ENCODE results near the gene ZSWIM3. TPM values are rescaled to one million over a fixed set of nuclear protein-coding genes. Genes with fewer than 3 reads are reported as not detected.
A peak's percentile ranks its signal among the peaks of the same experiment; 100 is the strongest.

Gene ZSWIM3
- total and polyA plus RNA-seq, 2 of the 13 experiments (the other 11 are each of a cell fraction or from before 2014, with no cell fraction given): 5.2 to 5.8 TPM

DNA sequence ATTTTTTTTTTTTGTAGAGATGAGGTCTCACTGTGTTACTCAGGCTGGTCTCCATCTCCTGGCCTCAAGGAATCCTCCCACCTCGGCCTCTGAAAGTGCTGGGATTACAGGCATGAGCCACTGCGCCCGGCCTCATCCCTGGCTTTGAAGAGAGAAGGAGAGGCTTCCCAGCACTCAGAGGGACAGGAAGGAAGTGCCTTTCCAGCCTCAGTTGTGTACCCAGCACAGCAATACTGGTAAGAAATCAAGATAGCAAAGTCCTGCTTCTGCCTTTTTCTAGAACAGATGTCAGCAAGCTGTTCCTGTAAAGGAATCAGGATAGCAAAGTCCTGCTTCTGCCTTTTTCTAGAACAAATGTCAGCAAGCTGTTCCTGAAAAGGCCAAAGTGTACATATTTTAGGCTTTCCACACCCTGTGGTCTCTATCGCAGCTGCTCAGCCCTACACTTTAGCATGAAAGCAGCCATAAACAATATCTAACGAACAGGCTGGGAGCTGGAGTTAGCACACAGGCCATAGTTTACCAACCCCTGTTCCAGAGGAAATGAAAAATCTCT is 60.8 kb downstream of the ZSWIM3 start (continued):
- peak; percentile 30 for TF ChIP-seq IKZF4 (CRISPR knock-in tag; IDR thresholded peaks at IDR 0.05; ENCODE audit: borderline replicate concordance, low read depth, not compliant biosample characterization)
- TF ChIP-seq, protein P1, sequence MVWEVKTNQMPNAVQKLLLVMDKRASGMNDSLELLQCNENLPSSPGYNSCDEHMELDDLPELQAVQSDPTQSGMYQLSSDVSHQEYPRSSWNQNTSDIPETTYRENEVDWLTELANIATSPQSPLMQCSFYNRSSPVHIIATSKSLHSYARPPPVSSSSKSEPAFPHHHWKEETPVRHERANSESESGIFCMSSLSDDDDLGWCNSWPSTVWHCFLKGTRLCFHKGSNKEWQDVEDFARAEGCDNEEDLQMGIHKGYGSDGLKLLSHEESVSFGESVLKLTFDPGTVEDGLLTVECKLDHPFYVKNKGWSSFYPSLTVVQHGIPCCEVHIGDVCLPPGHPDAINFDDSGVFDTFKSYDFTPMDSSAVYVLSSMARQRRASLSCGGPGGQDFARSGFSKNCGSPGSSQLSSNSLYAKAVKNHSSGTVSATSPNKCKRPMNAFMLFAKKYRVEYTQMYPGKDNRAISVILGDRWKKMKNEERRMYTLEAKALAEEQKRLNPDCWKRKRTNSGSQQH (CRISPR knock-in tag; IDR thresholded peaks at IDR 0.05; ENCODE audit: low read depth): 0 out of 2 replicates have a peak, but pooled peaks have one; percentile 29
- TF ChIP-seq GATAD2A (CRISPR knock-in tag; IDR thresholded peaks at IDR 0.05): peak; percentile 49
- TF ChIP-seq, protein P2, sequence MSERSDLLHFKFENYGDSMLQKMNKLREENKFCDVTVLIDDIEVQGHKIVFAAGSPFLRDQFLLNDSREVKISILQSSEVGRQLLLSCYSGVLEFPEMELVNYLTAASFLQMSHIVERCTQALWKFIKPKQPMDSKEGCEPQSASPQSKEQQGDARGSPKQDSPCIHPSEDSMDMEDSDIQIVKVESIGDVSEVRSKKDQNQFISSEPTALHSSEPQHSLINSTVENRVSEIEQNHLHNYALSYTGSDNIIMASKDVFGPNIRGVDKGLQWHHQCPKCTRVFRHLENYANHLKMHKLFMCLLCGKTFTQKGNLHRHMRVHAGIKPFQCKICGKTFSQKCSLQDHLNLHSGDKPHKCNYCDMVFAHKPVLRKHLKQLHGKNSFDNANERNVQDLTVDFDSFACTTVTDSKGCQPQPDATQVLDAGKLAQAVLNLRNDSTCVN (CRISPR knock-in tag; IDR thresholded peaks at IDR 0.05; ENCODE audit: borderline replicate concordance): peak; percentile 100
- TF ChIP-seq, protein P3, sequence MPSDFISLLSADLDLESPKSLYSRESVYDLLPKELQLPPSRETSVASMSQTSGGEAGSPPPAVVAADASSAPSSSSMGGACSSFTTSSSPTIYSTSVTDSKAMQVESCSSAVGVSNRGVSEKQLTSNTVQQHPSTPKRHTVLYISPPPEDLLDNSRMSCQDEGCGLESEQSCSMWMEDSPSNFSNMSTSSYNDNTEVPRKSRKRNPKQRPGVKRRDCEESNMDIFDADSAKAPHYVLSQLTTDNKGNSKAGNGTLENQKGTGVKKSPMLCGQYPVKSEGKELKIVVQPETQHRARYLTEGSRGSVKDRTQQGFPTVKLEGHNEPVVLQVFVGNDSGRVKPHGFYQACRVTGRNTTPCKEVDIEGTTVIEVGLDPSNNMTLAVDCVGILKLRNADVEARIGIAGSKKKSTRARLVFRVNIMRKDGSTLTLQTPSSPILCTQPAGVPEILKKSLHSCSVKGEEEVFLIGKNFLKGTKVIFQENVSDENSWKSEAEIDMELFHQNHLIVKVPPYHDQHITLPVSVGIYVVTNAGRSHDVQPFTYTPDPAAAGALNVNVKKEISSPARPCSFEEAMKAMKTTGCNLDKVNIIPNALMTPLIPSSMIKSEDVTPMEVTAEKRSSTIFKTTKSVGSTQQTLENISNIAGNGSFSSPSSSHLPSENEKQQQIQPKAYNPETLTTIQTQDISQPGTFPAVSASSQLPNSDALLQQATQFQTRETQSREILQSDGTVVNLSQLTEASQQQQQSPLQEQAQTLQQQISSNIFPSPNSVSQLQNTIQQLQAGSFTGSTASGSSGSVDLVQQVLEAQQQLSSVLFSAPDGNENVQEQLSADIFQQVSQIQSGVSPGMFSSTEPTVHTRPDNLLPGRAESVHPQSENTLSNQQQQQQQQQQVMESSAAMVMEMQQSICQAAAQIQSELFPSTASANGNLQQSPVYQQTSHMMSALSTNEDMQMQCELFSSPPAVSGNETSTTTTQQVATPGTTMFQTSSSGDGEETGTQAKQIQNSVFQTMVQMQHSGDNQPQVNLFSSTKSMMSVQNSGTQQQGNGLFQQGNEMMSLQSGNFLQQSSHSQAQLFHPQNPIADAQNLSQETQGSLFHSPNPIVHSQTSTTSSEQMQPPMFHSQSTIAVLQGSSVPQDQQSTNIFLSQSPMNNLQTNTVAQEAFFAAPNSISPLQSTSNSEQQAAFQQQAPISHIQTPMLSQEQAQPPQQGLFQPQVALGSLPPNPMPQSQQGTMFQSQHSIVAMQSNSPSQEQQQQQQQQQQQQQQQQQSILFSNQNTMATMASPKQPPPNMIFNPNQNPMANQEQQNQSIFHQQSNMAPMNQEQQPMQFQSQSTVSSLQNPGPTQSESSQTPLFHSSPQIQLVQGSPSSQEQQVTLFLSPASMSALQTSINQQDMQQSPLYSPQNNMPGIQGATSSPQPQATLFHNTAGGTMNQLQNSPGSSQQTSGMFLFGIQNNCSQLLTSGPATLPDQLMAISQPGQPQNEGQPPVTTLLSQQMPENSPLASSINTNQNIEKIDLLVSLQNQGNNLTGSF (CRISPR knock-in tag; IDR thresholded peaks at IDR 0.05): 0 out of 2 replicates have a peak, but pooled peaks have one; percentile 55
- TF ChIP-seq NCOA1 (CRISPR knock-in tag; IDR thresholded peaks at IDR 0.05): 0 out of 2 replicates have a peak, but pooled peaks have one; percentile 21
- no peak for TF ChIP-seq ZC3H4 (CRISPR knock-in tag; IDR thresholded peaks at IDR 0.05; ENCODE audit: borderline replicate concordance)
- TF ChIP-seq MED1 (CRISPR knock-in tag; IDR thresholded peaks at IDR 0.05): peak; percentile 50; the same call in 1 of the 2 replicates
- TF ChIP-seq, protein P4, sequence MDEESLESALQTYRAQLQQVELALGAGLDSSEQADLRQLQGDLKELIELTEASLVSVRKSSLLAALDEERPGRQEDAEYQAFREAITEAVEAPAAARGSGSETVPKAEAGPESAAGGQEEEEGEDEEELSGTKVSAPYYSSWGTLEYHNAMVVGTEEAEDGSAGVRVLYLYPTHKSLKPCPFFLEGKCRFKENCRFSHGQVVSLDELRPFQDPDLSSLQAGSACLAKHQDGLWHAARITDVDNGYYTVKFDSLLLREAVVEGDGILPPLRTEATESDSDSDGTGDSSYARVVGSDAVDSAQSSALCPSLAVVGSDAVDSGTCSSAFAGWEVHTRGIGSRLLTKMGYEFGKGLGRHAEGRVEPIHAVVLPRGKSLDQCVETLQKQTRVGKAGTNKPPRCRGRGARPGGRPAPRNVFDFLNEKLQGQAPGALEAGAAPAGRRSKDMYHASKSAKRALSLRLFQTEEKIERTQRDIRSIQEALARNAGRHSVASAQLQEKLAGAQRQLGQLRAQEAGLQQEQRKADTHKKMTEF (CRISPR knock-in tag; IDR thresholded peaks at IDR 0.05): peak; percentile 41; the same call in 1 of the 2 replicates
- TF ChIP-seq ASH2L (IDR thresholded peaks at IDR 0.05; ENCODE audit: insufficient read length, low read depth, low read length): no peak
- TF ChIP-seq MTF1 (CRISPR knock-in tag; IDR thresholded peaks at IDR 0.05): no peak
- no peak for TF ChIP-seq CENPT (CRISPR knock-in tag; IDR thresholded peaks at IDR 0.05; ENCODE audit: low read depth)
- TF ChIP-seq LCORL (IDR thresholded peaks at IDR 0.05): no peak
- peak; percentile 78; the same call in 1 of the 2 replicates for TF ChIP-seq LCORL (CRISPR knock-in tag; IDR thresholded peaks at IDR 0.05)
- no peak for TF ChIP-seq ZNF136 (CRISPR knock-in tag; IDR thresholded peaks at IDR 0.05; ENCODE audit: low read depth)
- no peak for TF ChIP-seq CCDC6 (CRISPR knock-in tag; IDR thresholded peaks at IDR 0.05)
- 0 out of 2 replicates have a peak, but pooled peaks have one; percentile 53 for TF ChIP-seq ZNF30 (CRISPR knock-in tag; IDR thresholded peaks at IDR 0.05)
- 0 out of 2 replicates have a peak, but pooled peaks have one; percentile 47 for TF ChIP-seq ZNF788 (CRISPR knock-in tag; IDR thresholded peaks at IDR 0.05; ENCODE audit: borderline replicate concordance)
- TF ChIP-seq TGIF2 (CRISPR knock-in tag; IDR thresholded peaks at IDR 0.05): 0 out of 2 replicates have a peak, but pooled peaks have one; percentile 42
- TF ChIP-seq TRIM24 (CRISPR knock-in tag; IDR thresholded peaks at IDR 0.05): no peak
- TF ChIP-seq SIN3A (IDR thresholded peaks at IDR 0.05; ENCODE audit: borderline replicate concordance, low read depth, low read length): 0 out of 2 replicates have a peak, but pooled peaks have one; percentile 7

Data from HepG2 (cell line).